ENCODE data around the gene INSYN2B.

INSYN2B gene

DNA sequence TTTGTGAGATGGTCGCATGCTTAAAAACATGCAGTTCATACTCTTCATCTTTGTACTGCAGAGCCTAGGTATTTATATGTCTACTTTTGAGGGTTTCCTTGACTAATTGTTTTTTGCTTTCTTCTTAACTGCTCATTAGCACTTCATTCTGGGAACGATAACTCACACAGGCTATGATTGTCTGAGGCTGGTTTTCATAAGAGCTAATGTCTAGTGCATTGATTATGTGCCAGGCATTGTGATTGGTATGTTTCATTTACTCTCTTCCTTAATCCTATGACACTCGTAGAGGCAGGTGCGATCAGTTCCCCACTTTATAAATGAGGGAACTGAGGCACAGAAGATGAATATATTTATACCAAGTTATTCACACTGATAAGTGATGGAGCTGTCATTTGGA is 93.6 kb downstream of the INSYN2B start:
- Histone ChIP-seq H3K4me3 (ENCODE audit: low read depth, low read length, poor library complexity, severe bottlenecking) (no peak overlapping the region), H3K9me2 (ENCODE audit: low read depth, low read length) (no peaks in the 10 kb centered on the region), H3F3A (ENCODE audit: insufficient read depth, low read length) (no peaks in the 10 kb centered on the region), H4K20me1 (ENCODE audit: insufficient read depth, low read length) (no peaks in the 10 kb centered on the region), H3K4me2 (ENCODE audit: low read length) (no peak overlapping the region), H3K9me3 (ENCODE audit: low read length) (no peaks in the 10 kb centered on the region), H3K79me2 (ENCODE audit: insufficient read depth, low read length) (no peaks in the 10 kb centered on the region), H3K27ac (ENCODE audit: low read depth, low read length, poor library complexity, severe bottlenecking) (no peak overlapping the region), H3K4me1 (ENCODE audit: insufficient read depth, low read length, severe bottlenecking) (no peaks in the 10 kb centered on the region), H3K36me3 (ENCODE audit: insufficient read depth, low read length) (no peaks in the 10 kb centered on the region; the same call in 1 of the 2 replicates), H2AFZ (ENCODE audit: low read length) (no peak overlapping the region), H3K9ac (ENCODE audit: low read length) (no peak overlapping the region), H3K27me3 (ENCODE audit: insufficient read depth, low read length) (no peaks in the 10 kb centered on the region)
- TF ChIP-seq, protein P1, sequence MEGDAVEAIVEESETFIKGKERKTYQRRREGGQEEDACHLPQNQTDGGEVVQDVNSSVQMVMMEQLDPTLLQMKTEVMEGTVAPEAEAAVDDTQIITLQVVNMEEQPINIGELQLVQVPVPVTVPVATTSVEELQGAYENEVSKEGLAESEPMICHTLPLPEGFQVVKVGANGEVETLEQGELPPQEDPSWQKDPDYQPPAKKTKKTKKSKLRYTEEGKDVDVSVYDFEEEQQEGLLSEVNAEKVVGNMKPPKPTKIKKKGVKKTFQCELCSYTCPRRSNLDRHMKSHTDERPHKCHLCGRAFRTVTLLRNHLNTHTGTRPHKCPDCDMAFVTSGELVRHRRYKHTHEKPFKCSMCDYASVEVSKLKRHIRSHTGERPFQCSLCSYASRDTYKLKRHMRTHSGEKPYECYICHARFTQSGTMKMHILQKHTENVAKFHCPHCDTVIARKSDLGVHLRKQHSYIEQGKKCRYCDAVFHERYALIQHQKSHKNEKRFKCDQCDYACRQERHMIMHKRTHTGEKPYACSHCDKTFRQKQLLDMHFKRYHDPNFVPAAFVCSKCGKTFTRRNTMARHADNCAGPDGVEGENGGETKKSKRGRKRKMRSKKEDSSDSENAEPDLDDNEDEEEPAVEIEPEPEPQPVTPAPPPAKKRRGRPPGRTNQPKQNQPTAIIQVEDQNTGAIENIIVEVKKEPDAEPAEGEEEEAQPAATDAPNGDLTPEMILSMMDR (IDR thresholded peaks at IDR 0.05; ENCODE audit: low read length) = no peak
- TF ChIP-seq EZH2 (IDR thresholded peaks at IDR 0.05; ENCODE audit: borderline replicate concordance, low read length) = no peak

DNA sequence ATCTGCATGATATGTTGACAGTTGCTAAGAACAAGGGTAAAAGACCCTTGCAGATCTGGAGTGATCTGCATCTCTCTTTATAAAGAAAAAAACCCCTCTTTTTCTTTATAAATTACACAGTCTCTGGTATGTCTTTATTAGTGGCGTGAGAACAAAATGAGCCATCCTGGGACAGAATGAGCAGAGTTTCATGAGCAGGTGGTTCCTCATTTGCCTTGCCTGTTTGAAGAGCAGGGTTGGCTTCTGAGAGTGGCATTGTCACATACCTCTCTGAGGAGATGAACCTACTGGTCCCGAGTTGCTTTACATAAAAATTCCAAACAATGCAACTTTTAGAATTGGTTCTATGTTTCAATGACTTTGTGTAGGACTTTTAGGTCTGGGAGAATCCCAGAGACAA is 94.3 kb downstream of the INSYN2B start:
- no peaks in the 10 kb centered on the region for H3K9me2 ChIP-seq (ENCODE audit: low read depth, low read length)
- no peak overlapping the region for H2AFZ ChIP-seq (ENCODE audit: low read length)
- H3K4me1 ChIP-seq (ENCODE audit: insufficient read depth, low read length, severe bottlenecking) = no peaks in the 10 kb centered on the region
- TF ChIP-seq, protein P1 (IDR thresholded peaks at IDR 0.05; ENCODE audit: low read length) = no peak
- no peak for TF ChIP-seq EZH2 (IDR thresholded peaks at IDR 0.05; ENCODE audit: borderline replicate concordance, low read length)
- no peaks in the 10 kb centered on the region for H4K20me1 ChIP-seq (ENCODE audit: insufficient read depth, low read length)
- no peaks in the 10 kb centered on the region for H3F3A ChIP-seq (ENCODE audit: insufficient read depth, low read length)
- no peaks in the 10 kb centered on the region; the same call in 1 of the 2 replicates for H3K36me3 ChIP-seq (ENCODE audit: insufficient read depth, low read length)
- H3K79me2 ChIP-seq (ENCODE audit: insufficient read depth, low read length) = no peaks in the 10 kb centered on the region
- no peak overlapping the region for H3K27ac ChIP-seq (ENCODE audit: low read depth, low read length, poor library complexity, severe bottlenecking)
- no peaks in the 10 kb centered on the region for H3K27me3 ChIP-seq (ENCODE audit: insufficient read depth, low read length)
- H3K4me3 ChIP-seq (ENCODE audit: low read depth, low read length, poor library complexity, severe bottlenecking) = no peak overlapping the region
- no peaks in the 10 kb centered on the region for H3K9me3 ChIP-seq (ENCODE audit: low read length)
- no peak overlapping the region for H3K4me2 ChIP-seq (ENCODE audit: low read length)
- no peak overlapping the region for H3K9ac ChIP-seq (ENCODE audit: low read length)

DNA sequence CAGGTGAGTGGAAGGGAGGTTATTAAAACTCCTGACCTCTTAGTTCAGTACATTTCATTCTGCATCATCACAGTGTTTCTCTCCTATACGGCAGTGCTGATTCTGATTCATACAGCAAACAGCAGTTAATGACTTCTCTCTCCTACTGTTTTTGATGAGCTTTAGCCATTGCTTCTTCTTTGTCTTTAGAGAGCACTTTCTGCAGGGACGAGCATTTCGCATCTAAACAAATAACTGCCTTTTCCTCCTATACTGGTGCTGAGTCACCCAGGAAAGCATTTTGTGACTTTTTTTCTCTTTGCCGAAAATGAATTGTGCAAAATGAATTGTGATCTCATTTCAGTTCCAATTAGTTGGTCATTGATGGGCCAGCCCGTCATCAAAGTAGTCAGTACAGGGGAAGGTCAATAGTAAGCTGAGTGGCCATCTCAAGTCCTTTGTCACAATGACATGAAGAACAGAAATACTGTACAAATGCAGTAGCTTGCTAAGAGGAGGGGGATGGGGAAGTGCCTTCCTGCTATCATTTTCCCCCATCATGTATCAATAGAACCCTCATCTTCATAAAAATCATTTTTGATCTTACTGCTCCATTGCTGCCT is 98.5 kb downstream of the INSYN2B start:
- H3K27me3 ChIP-seq (ENCODE audit: insufficient read depth, low read length) = no peaks in the 10 kb centered on the region
- no peaks in the 10 kb centered on the region for H3K79me2 ChIP-seq (ENCODE audit: insufficient read depth, low read length)
- H3K27ac ChIP-seq (ENCODE audit: low read depth, low read length, poor library complexity, severe bottlenecking) = no peak overlapping the region

More for the DNA sequence above, 98.5 kb downstream of the INSYN2B start:
- Histone ChIP-seq H3K4me3 (ENCODE audit: low read depth, low read length, poor library complexity, severe bottlenecking) (no peak overlapping the region), H3K4me1 (ENCODE audit: insufficient read depth, low read length, severe bottlenecking) (no peaks in the 10 kb centered on the region), H4K20me1 (ENCODE audit: insufficient read depth, low read length) (no peaks in the 10 kb centered on the region), H3K9ac (ENCODE audit: low read length) (no peak overlapping the region), H3K4me2 (ENCODE audit: low read length) (no peak overlapping the region), H3K9me2 (ENCODE audit: low read depth, low read length) (no peaks in the 10 kb centered on the region), H2AFZ (ENCODE audit: low read length) (no peak overlapping the region), H3K9me3 (ENCODE audit: low read length) (no peaks in the 10 kb centered on the region), H3K36me3 (ENCODE audit: insufficient read depth, low read length) (0 out of 2 replicates have a peak, but pooled peaks cover 9% of the 10 kb centered on the region), H3F3A (ENCODE audit: insufficient read depth, low read length) (no peaks in the 10 kb centered on the region)
- TF ChIP-seq, protein P1 (IDR thresholded peaks at IDR 0.05; ENCODE audit: low read length) = no peak
- no peak for TF ChIP-seq EZH2 (IDR thresholded peaks at IDR 0.05; ENCODE audit: borderline replicate concordance, low read length)

Data from OCI-LY1 (cell line).